Measurements from ENCODE around the gene COL13A1. TPM values are rescaled to one million over a fixed set of nuclear protein-coding genes. Genes with fewer than 3 reads are reported as not detected.

COL13A1 gene
- total and polyA plus RNA-seq, 2 donors from 2014 or later, result 4.0 to 5.2 TPM

GRCh38 chr10:69787681-69788080 lies 14.0 kb upstream of the COL13A1 start:
- Histone ChIP-seq H3K36me3 (ENCODE audit: control insufficient read depth in 2 of 3, insufficient read depth in 3 of 3, low read length in 3 of 3) (no peaks in the 10 kb centered on the region), H3K4me1 (ENCODE audit: control insufficient read depth in 2 of 3, insufficient read depth in 2 of 3, low read depth in 1 of 3, low read length in 3 of 3) (no peaks in the 10 kb centered on the region), H3K9me3 (ENCODE audit: control insufficient read depth in 2 of 3, insufficient read depth in 1 of 3, low read length in 3 of 3) (no peaks in the 10 kb centered on the region), H3K9ac (ENCODE audit: low read length in 3 of 3) (no peak overlapping the region), H3K27me3 (ENCODE audit: control insufficient read depth, insufficient read depth, low read length) (no peaks in the 10 kb centered on the region), H3K4me3 (ENCODE audit: low read length in 3 of 3) (no peak overlapping the region), H3K27ac (ENCODE audit: low read depth in 2 of 2, low read length in 2 of 2) (no peak overlapping the region)
- TF ChIP-seq, protein P1, sequence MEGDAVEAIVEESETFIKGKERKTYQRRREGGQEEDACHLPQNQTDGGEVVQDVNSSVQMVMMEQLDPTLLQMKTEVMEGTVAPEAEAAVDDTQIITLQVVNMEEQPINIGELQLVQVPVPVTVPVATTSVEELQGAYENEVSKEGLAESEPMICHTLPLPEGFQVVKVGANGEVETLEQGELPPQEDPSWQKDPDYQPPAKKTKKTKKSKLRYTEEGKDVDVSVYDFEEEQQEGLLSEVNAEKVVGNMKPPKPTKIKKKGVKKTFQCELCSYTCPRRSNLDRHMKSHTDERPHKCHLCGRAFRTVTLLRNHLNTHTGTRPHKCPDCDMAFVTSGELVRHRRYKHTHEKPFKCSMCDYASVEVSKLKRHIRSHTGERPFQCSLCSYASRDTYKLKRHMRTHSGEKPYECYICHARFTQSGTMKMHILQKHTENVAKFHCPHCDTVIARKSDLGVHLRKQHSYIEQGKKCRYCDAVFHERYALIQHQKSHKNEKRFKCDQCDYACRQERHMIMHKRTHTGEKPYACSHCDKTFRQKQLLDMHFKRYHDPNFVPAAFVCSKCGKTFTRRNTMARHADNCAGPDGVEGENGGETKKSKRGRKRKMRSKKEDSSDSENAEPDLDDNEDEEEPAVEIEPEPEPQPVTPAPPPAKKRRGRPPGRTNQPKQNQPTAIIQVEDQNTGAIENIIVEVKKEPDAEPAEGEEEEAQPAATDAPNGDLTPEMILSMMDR (IDR thresholded peaks at IDR 0.05; ENCODE audit: borderline replicate concordance, extremely low read depth, insufficient read depth), result no peak
- intact Hi-C loops (cut with DNase I), result no loop called here
- FAIRE-seq, result no peak
- no peak for DNase-seq

DNA sequence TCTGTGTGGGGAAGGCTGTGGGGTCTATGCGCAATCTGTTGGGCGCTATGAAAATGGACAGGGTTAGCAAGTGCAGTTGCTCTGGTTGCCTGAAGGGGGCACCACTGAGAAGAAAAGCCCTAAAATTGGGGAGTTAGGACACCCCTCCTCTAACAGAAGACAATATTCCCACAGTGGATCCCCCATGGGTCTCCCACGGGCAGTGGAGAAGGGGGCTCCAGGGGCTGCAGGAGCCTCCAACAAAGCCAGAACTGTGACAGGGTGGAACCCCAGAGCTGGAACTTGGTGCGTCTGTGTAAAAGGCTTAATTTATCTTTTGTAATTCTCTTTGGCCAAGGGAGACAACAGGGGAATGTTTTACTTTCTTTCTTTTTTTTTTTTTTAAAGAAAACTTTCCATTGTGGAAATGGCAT lies 12.5 kb upstream of the COL13A1 start:
- Histone ChIP-seq H3K27ac (ENCODE audit: low read depth in 2 of 2, low read length in 2 of 2) (no peak overlapping the region), H3K27me3 (ENCODE audit: control insufficient read depth, insufficient read depth, low read length) (no peaks in the 10 kb centered on the region), H3K4me3 (ENCODE audit: low read length in 3 of 3) (no peak overlapping the region), H3K9ac (ENCODE audit: low read length in 3 of 3) (no peak overlapping the region), H3K9me3 (ENCODE audit: control insufficient read depth in 2 of 3, insufficient read depth in 1 of 3, low read length in 3 of 3) (no peaks in the 10 kb centered on the region), H3K4me1 (ENCODE audit: control insufficient read depth in 2 of 3, insufficient read depth in 2 of 3, low read depth in 1 of 3, low read length in 3 of 3) (no peaks in the 10 kb centered on the region), H3K36me3 (ENCODE audit: control insufficient read depth in 2 of 3, insufficient read depth in 3 of 3, low read length in 3 of 3) (no peaks in the 10 kb centered on the region)
- FAIRE-seq (no peak), DNase-seq (no peak)
- TF ChIP-seq, protein P1 (IDR thresholded peaks at IDR 0.05; ENCODE audit: borderline replicate concordance, extremely low read depth, insufficient read depth), result peak; percentile 38
- intact Hi-C loops (cut with DNase I), result no loop called here

- Histone ChIP-seq H3K36me3 (ENCODE audit: control insufficient read depth in 2 of 3, insufficient read depth in 3 of 3, low read length in 3 of 3) (no peaks in the 10 kb centered on the region), H3K9ac (ENCODE audit: low read length in 3 of 3) (no peak overlapping the region), H3K9me3 (ENCODE audit: control insufficient read depth in 2 of 3, insufficient read depth in 1 of 3, low read length in 3 of 3) (peaks cover 0 to 16% (median 0%) of the 10 kb centered on the region in 3 donors), H3K4me3 (ENCODE audit: low read length in 3 of 3) (no peak overlapping the region), H3K4me1 (ENCODE audit: control insufficient read depth in 2 of 3, insufficient read depth in 2 of 3, low read depth in 1 of 3, low read length in 3 of 3) (no peaks in the 10 kb centered on the region), H3K27me3 (ENCODE audit: control insufficient read depth, insufficient read depth, low read length) (no peaks in the 10 kb centered on the region), H3K27ac (ENCODE audit: low read depth in 2 of 2, low read length in 2 of 2) (no peak overlapping the region)
- TF ChIP-seq, protein P1 (IDR thresholded peaks at IDR 0.05; ENCODE audit: borderline replicate concordance, extremely low read depth, insufficient read depth), result no peak
- intact Hi-C loops (cut with DNase I), result no loop called here
- DNase-seq (no peak), FAIRE-seq (no peak)
Measured at GRCh38 chr10:69791812-69792211, 9.9 kb upstream of the COL13A1 start.

GRCh38 chr10:69792341-69792740 lies 9.4 kb upstream of the COL13A1 start:
- FAIRE-seq (no peak), DNase-seq (no peak)
- Histone ChIP-seq H3K27me3 (ENCODE audit: control insufficient read depth, insufficient read depth, low read length) (no peaks in the 10 kb centered on the region), H3K36me3 (ENCODE audit: control insufficient read depth in 2 of 3, insufficient read depth in 3 of 3, low read length in 3 of 3) (no peaks in the 10 kb centered on the region), H3K4me3 (ENCODE audit: low read length in 3 of 3) (no peak overlapping the region), H3K27ac (ENCODE audit: low read depth in 2 of 2, low read length in 2 of 2) (no peak overlapping the region), H3K9ac (ENCODE audit: low read length in 3 of 3) (no peak overlapping the region), H3K9me3 (ENCODE audit: control insufficient read depth in 2 of 3, insufficient read depth in 1 of 3, low read length in 3 of 3) (peaks cover 0 to 16% (median 0%) of the 10 kb centered on the region in 3 donors), H3K4me1 (ENCODE audit: control insufficient read depth in 2 of 3, insufficient read depth in 2 of 3, low read depth in 1 of 3, low read length in 3 of 3) (no peaks in the 10 kb centered on the region)
- intact Hi-C loops (cut with DNase I), result no loop called here
- TF ChIP-seq, protein P1 (IDR thresholded peaks at IDR 0.05; ENCODE audit: borderline replicate concordance, extremely low read depth, insufficient read depth), result no peak

Measured in kidney (tissue), 14 donors.